Fibroblast of pulmonary artery (primary cell): ENCODE measurements around the gene LYPD4.

Experiments used
- DNase-seq: peaks from one replicate; pipeline ENCODE4 v3.0.0-alpha.2; 2010; ENCODE audit warnings: low read depth
- H3K4me3 ChIP-seq: replicated peaks from 2 replicates; pipeline ENCODE4 v1.5.1; 2011; ENCODE audit warnings: low read depth, mild to moderate bottlenecking, control low read depth, low read length, moderate library complexity
- CTCF ChIP-seq: IDR thresholded peaks from 2 replicates; pipeline ENCODE4 v1.5.1; 2011; ENCODE audit warnings: mild to moderate bottlenecking, control low read depth, low read length, inconsistent platforms; ENCODE audit errors: missing control alignments

LYPD4 gene

GRCh38 chr19:41844601-41845000 is at the start of gene LYPD4:
TSS of gene LYPD4 (minus strand) at chr19:41844683. CDS start at chr19:41839285, 5,398 bp downstream.
- no peak within 1 kb of the TSS for H3K4me3 ChIP-seq
- no peak for DNase-seq
- no peak for TF ChIP-seq CTCF

- no peak overlapping the region for H3K4me3 ChIP-seq
- TF ChIP-seq CTCF: peak; percentile 6
- DNase-seq: no peak
These were observed 49.4 kb upstream of the LYPD4 start for GRCh38 chr19:41893899-41894298.

GRCh38 chr19:41892173-41892902 is 47.9 kb upstream of the LYPD4 start:
- no peak for TF ChIP-seq CTCF
- no peak overlapping the region for H3K4me3 ChIP-seq
- no peak for DNase-seq

GRCh38 chr19:41890936-41891335 is 46.5 kb upstream of the LYPD4 start:
- DNase-seq: no peak
- no peak for TF ChIP-seq CTCF
- no peak overlapping the region for H3K4me3 ChIP-seq

GRCh38 chr19:41889896-41890295 is 45.4 kb upstream of the LYPD4 start:
- DNase-seq: no peak
- no peak for TF ChIP-seq CTCF
- no peak overlapping the region for H3K4me3 ChIP-seq

- DNase-seq: no peak
- no peak overlapping the region for H3K4me3 ChIP-seq
- no peak for TF ChIP-seq CTCF
These were observed 44.4 kb upstream of the LYPD4 start for GRCh38 chr19:41888926-41889325.
